Neural progenitor cell (in vitro differentiated cells): ENCODE data around the gene TCF7L2. TPM values are rescaled to one million over a fixed set of nuclear protein-coding genes. Genes with fewer than 3 reads are reported as not detected.

Source experiments
- DNase-seq: peaks from one replicate; pipeline ENCODE4 v3.0.0-alpha.2; 2016; ENCODE audit warnings: low spot score
- H2AFZ ChIP-seq: fragments of 200-600 bp; sonication (generic); replicated peaks from 2 replicates; pipeline ENCODE4 v1.6.1; 2016; ENCODE audit warnings: antibody characterized with exemption
- H3F3A ChIP-seq: fragments of 200-600 bp; sonication (generic); 2 replicates; pipeline ENCODE4 v1.6.1; 2016; ENCODE audit warnings: antibody characterized with exemption, low read depth
- H3K27ac ChIP-seq: fragments of 200-600 bp; sonication (generic); 2 replicates; pipeline ENCODE4 v1.5.1; 2016; ENCODE audit warnings: mild to moderate bottlenecking
- H3K27me3 ChIP-seq: fragments of 200-600 bp; sonication (generic); 2 replicates; pipeline ENCODE4 v1.6.1; 2016; ENCODE audit warnings: mild to moderate bottlenecking, moderate library complexity
- H3K36me3 ChIP-seq: fragments of 200-600 bp; sonication (generic); 2 replicates; pipeline ENCODE4 v1.5.1; 2016
- H3K4me1 ChIP-seq: fragments of 200-600 bp; sonication (generic); 2 replicates; pipeline ENCODE4 v1.6.1; 2016; ENCODE audit warnings: mixed run types
- H3K4me2 ChIP-seq: fragments of 200-600 bp; sonication (generic); 2 replicates; pipeline ENCODE4 v1.6.1; 2016
- H3K4me3 ChIP-seq: fragments of 200-600 bp; sonication (generic); 2 replicates; pipeline ENCODE4 v1.5.1; 2016
- H3K79me2 ChIP-seq: fragments of 200-600 bp; sonication (generic); 2 replicates; pipeline ENCODE4 v1.6.1; 2016; ENCODE audit warnings: low read depth
- H3K9ac ChIP-seq: fragments of 200-600 bp; sonication (generic); 2 replicates; pipeline ENCODE4 v1.6.1; 2016
- H3K9me3 ChIP-seq: fragments of 200-600 bp; sonication (generic); 2 replicates; pipeline ENCODE4 v1.5.1; 2016; ENCODE audit warnings: low read depth
- H4K20me1 ChIP-seq: fragments of 200-600 bp; sonication (generic); 2 replicates; pipeline ENCODE4 v1.6.1; 2016; ENCODE audit warnings: low read depth
- H3K27ac Mint-ChIP-seq: 3 replicates; pipeline ENCODE4 v1.8.0; 2021; ENCODE audit warnings: mixed read lengths
- H3K27me3 Mint-ChIP-seq: 2 replicates; pipeline ENCODE4 v1.8.0; 2022; ENCODE audit warnings: low read depth, mild to moderate bottlenecking, inconsistent platforms, moderate library complexity, mixed read lengths; ENCODE audit not compliant: insufficient read depth
- H3K36me3 Mint-ChIP-seq: 3 replicates; pipeline ENCODE4 v1.8.0; 2021; ENCODE audit warnings: mixed read lengths
- H3K4me1 Mint-ChIP-seq: 3 replicates; pipeline ENCODE4 v1.8.0; 2021; ENCODE audit warnings: mixed read lengths
- H3K4me3 Mint-ChIP-seq: 3 replicates; pipeline ENCODE4 v1.8.0; 2021; ENCODE audit warnings: mild to moderate bottlenecking, moderate library complexity, mixed read lengths
- H3K9me3 Mint-ChIP-seq: 3 replicates; pipeline ENCODE4 v1.8.0; 2020; ENCODE audit warnings: mixed read lengths
- EZH2 ChIP-seq: fragments of 200-600 bp; sonication (generic); IDR thresholded peaks from 2 replicates; pipeline ENCODE4 v1.6.1; 2017; ENCODE audit warnings: antibody characterized with exemption, mild to moderate bottlenecking, moderate library complexity
- EZH2phosphoT487 ChIP-seq: fragments of 200-600 bp; sonication (generic); IDR thresholded peaks from 2 replicates; pipeline ENCODE4 v1.6.1; 2017; ENCODE audit warnings: antibody characterized with exemption
- total RNA-seq: library from RNA; depleted of rRNA; stranded (reverse); fragments of >200 nt; gene quantifications from 2 replicates; pipeline ENCODE4 v1.2.3, GENCODE V29; 2015; ENCODE audit warnings: low replicate concordance
- TF ChIP-seq, protein P1 (sequence below): fragments of 200-600 bp; sonication (generic); IDR thresholded peaks from 2 replicates; pipeline ENCODE4 v1.5.1; 2017; ENCODE audit warnings: antibody characterized with exemption, mild to moderate bottlenecking

Gene TCF7L2
- total RNA-seq, 1 donor from 2014 or later: 12.3 TPM

DNA sequence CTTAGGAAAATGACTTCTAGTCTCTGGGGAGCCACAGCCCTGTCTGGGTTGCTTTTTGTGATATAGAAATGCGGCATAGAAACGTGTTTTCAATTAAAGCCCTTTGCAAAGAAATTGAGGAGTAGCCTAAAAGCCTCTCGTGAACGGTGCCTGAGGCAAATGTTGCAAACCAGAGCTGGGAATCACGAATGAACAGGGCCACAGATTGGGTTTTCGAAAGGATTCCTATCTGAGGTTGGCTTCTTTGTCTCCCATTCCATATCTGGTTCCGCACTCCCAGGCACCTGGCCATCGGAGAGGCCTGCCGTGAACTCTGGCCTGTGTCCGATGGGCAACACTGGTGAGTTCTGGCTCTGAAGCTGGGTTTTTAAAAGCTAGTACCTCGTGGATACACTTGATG lies 221.6 kb downstream of the TCF7L2 start:
- Mint-ChIP-seq H3K27ac (no peak overlapping the region), H3K36me3 (peaks cover 7% of the 10 kb centered on the region), H3K9me3 (no peaks in the 10 kb centered on the region), H3K4me1 (peaks cover 30% of the 10 kb centered on the region), H3K27me3 (peaks cover 3% of the 10 kb centered on the region), H3K4me3 (no peak overlapping the region)
- TF ChIP-seq, protein P1, sequence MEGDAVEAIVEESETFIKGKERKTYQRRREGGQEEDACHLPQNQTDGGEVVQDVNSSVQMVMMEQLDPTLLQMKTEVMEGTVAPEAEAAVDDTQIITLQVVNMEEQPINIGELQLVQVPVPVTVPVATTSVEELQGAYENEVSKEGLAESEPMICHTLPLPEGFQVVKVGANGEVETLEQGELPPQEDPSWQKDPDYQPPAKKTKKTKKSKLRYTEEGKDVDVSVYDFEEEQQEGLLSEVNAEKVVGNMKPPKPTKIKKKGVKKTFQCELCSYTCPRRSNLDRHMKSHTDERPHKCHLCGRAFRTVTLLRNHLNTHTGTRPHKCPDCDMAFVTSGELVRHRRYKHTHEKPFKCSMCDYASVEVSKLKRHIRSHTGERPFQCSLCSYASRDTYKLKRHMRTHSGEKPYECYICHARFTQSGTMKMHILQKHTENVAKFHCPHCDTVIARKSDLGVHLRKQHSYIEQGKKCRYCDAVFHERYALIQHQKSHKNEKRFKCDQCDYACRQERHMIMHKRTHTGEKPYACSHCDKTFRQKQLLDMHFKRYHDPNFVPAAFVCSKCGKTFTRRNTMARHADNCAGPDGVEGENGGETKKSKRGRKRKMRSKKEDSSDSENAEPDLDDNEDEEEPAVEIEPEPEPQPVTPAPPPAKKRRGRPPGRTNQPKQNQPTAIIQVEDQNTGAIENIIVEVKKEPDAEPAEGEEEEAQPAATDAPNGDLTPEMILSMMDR: no peak
- no peak for TF ChIP-seq EZH2phosphoT487
- no peak for TF ChIP-seq EZH2
- H3K79me2 ChIP-seq: no peaks in the 10 kb centered on the region
- H3K4me2 ChIP-seq: no peak overlapping the region
- no peak overlapping the region for H3K27ac ChIP-seq
- no peak for DNase-seq
- H2AFZ ChIP-seq: no peak overlapping the region
- peaks cover 2% of the 10 kb centered on the region for H4K20me1 ChIP-seq
- no peak overlapping the region for H3K9ac ChIP-seq
- H3K4me3 ChIP-seq: no peak overlapping the region
- H3K9me3 ChIP-seq: no peaks in the 10 kb centered on the region
- no peaks in the 10 kb centered on the region for H3K27me3 ChIP-seq
- H3K4me1 ChIP-seq: peaks cover 29% of the 10 kb centered on the region
- no peaks in the 10 kb centered on the region for H3K36me3 ChIP-seq
- peaks cover 35% of the 10 kb centered on the region for H3F3A ChIP-seq

DNA sequence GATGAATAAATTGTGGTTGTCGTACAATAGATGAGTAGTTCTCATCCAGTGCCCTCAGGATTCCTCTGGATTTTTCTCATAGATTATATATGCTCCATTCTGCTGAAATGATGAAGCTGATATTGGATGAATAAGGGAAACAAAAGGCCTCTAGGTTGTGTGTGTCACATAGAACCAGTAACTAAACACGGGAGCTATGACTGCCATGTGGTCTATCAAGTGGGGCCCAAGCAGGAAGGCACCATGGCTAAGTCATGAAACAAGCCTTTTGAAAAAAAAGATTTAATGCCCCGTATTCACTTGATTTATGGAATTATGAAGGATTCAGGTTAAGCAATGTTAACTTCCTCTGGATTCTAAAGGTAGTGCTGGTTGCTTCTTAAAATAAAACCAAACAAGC lies 225.1 kb downstream of the TCF7L2 start:
- Histone ChIP-seq H3K4me2 (no peak overlapping the region), H3K9ac (no peak overlapping the region), H3K27me3 (no peaks in the 10 kb centered on the region), H4K20me1 (no peaks in the 10 kb centered on the region), H3K36me3 (no peaks in the 10 kb centered on the region), H3K4me3 (no peak overlapping the region), H3K4me1 (peaks cover 33% of the 10 kb centered on the region), H3F3A (peaks cover 13% of the 10 kb centered on the region), H2AFZ (no peak overlapping the region), H3K9me3 (no peaks in the 10 kb centered on the region), H3K27ac (no peak overlapping the region), H3K79me2 (no peaks in the 10 kb centered on the region)
- Mint-ChIP-seq H3K9me3 (no peaks in the 10 kb centered on the region), H3K4me3 (no peak overlapping the region), H3K36me3 (no peaks in the 10 kb centered on the region), H3K27ac (no peak overlapping the region), H3K27me3 (peaks cover 6% of the 10 kb centered on the region), H3K4me1 (peaks cover 24% of the 10 kb centered on the region)
- no peak for DNase-seq
- TF ChIP-seq, protein P1: no peak
- no peak for TF ChIP-seq EZH2
- no peak for TF ChIP-seq EZH2phosphoT487

DNA sequence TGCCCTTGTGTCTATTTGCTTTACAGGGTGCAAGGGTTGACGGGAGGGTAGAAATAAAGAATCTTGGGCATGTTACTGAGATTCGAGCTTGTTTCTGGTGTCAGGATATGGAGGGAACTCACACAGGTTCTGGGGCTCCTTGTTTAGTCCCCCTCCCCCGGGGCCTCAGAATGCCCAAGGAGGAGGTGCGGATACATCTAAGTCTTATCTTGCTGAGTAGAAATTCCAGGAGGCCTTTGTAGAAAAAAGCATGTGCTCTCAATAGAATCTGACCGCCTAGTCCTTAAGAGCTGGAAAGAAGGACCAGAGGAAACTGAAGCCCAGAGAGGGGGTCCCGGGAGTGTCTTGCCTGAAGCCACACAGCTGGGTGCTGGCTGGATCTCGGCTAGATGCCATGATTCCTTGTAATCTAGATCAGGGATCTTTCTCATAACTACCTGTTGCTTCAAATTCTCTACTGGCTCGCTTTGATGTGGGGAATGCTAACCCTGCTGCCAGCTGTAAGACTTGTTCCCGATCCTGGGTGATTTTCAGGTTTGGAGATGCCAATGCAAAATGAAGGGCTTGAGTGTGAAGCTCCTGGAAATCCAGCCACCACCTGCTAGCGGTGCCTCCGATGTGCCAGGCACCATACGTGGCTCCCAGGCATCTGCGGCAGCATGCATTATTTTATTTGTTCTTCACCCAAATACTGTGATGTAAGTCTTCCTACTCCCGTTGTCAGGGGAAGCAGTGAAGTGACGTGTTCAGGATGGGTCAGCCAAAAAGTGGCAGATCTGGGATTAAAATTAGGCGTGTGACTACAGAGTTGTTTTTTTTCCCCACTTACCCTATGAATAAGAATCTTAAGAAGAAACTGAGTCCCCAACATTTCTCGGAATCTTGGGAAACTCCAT lies 226.0 kb downstream of the TCF7L2 start:
- no peaks in the 10 kb centered on the region for H3K9me3 ChIP-seq
- no peaks in the 10 kb centered on the region for H3K27me3 ChIP-seq
- Mint-ChIP-seq H3K36me3 (no peaks in the 10 kb centered on the region), H3K9me3 (no peaks in the 10 kb centered on the region), H3K4me1 (peaks cover 31% of the 10 kb centered on the region), H3K4me3 (no peak overlapping the region), H3K27me3 (peaks cover 6% of the 10 kb centered on the region), H3K27ac (no peak overlapping the region)
- H3K27ac ChIP-seq: no peak overlapping the region
- TF ChIP-seq EZH2 (no peak), EZH2phosphoT487 (no peak)
- TF ChIP-seq, protein P1: no peak
- peak overlapping the region; percentile 0 for H3K4me2 ChIP-seq
- H3K4me3 ChIP-seq: no peak overlapping the region
- H3K79me2 ChIP-seq: no peaks in the 10 kb centered on the region
- peaks cover 40% of the 10 kb centered on the region for H3K4me1 ChIP-seq
- H3K9ac ChIP-seq: no peak overlapping the region
- peaks cover 13% of the 10 kb centered on the region for H3F3A ChIP-seq
- H3K36me3 ChIP-seq: no peaks in the 10 kb centered on the region
- H4K20me1 ChIP-seq: no peaks in the 10 kb centered on the region
- no peak overlapping the region for H2AFZ ChIP-seq
- DNase-seq: peak; percentile 28
